HEK293T (cell line): ENCODE results near the gene ANK2.

ENCODE experiments used
- CTCF ChIA-PET: fragments of 350-600 bp; formaldehyde crosslinking; extraction: SDS; loops from one replicate; lab custom pipeline; 2021; ENCODE audit warnings: antibody characterized with exemption, inconsistent platforms; lab: Yijun Ruan, JAX
- POLR2A ChIA-PET: fragments of 350-600 bp; formaldehyde crosslinking; extraction: SDS; loops from one replicate; lab custom pipeline; 2020; ENCODE audit warnings: antibody characterized with exemption, inconsistent platforms; lab: Yijun Ruan, JAX
- DNase-seq: peaks from one replicate; pipeline ENCODE4 v3.0.0; 2012; ENCODE audit warnings: mixed read lengths; ENCODE audit errors: extremely low spot score
- ARNT ChIP-seq: fragments of 450-650 bp; IDR thresholded peaks from 2 replicates; pipeline ENCODE4 v1.6.1; 2017; ENCODE audit warnings: mild to moderate bottlenecking
- BHLHE40 ChIP-seq: fragments of 450-650 bp; IDR thresholded peaks from 2 replicates; pipeline ENCODE4 v1.6.1; 2016; ENCODE audit warnings: mild to moderate bottlenecking, moderate library complexity, borderline replicate concordance
- CTBP1 ChIP-seq: fragments of 450-650 bp; IDR thresholded peaks from 2 replicates; pipeline ENCODE4 v1.6.1; 2016; ENCODE audit warnings: borderline replicate concordance
- ELF4 ChIP-seq: fragments of 450-650 bp; IDR thresholded peaks from 2 replicates; pipeline ENCODE4 v1.6.1; 2017; ENCODE audit warnings: antibody characterized with exemption
- FOXA1 ChIP-seq: fragments of 450-650 bp; IDR thresholded peaks from 2 replicates; pipeline ENCODE4 v1.6.1; 2016; ENCODE audit warnings: mild to moderate bottlenecking
- FOXK2 ChIP-seq: fragments of 450-650 bp; IDR thresholded peaks from 2 replicates; pipeline ENCODE4 v1.6.1; 2016; ENCODE audit warnings: mild to moderate bottlenecking
- FOXM1 ChIP-seq: fragments of 450-650 bp; IDR thresholded peaks from 2 replicates; pipeline ENCODE4 v1.6.1; 2017; ENCODE audit warnings: mild to moderate bottlenecking, borderline replicate concordance
- HDGF ChIP-seq: fragments of 450-650 bp; IDR thresholded peaks from 2 replicates; pipeline ENCODE4 v1.6.1; 2017; ENCODE audit warnings: antibody characterized with exemption, borderline replicate concordance
- L3MBTL2 ChIP-seq: fragments of 450-650 bp; conservative IDR thresholded peaks from 2 replicates; pipeline ENCODE4 v1.6.1; 2016; ENCODE audit warnings: mild to moderate bottlenecking
- LEF1 ChIP-seq: fragments of 450-650 bp; IDR thresholded peaks from 2 replicates; pipeline ENCODE4 v1.6.1; 2017; ENCODE audit warnings: mild to moderate bottlenecking, borderline replicate concordance
- NFRKB ChIP-seq: fragments of 450-650 bp; IDR thresholded peaks from 2 replicates; pipeline ENCODE4 v1.6.1; 2016; ENCODE audit warnings: mild to moderate bottlenecking, moderate library complexity
- SP1 ChIP-seq: fragments of 450-650 bp; IDR thresholded peaks from 2 replicates; pipeline ENCODE4 v1.6.1; 2017
- SUZ12 ChIP-seq: fragments of 450-650 bp; IDR thresholded peaks from 2 replicates; pipeline ENCODE4 v1.6.1; 2016; ENCODE audit warnings: mild to moderate bottlenecking
- TARDBP ChIP-seq: fragments of 450-650 bp; IDR thresholded peaks from 2 replicates; pipeline ENCODE4 v1.6.1; 2016
- ZNF384 ChIP-seq: fragments of 450-650 bp; IDR thresholded peaks from 2 replicates; pipeline ENCODE4 v1.6.1; 2016
- TF ChIP-seq, protein P1 (sequence below): fragments of 450-650 bp; IDR thresholded peaks from 2 replicates; pipeline ENCODE4 v1.6.1; 2016

The ANK2 gene

DNA sequence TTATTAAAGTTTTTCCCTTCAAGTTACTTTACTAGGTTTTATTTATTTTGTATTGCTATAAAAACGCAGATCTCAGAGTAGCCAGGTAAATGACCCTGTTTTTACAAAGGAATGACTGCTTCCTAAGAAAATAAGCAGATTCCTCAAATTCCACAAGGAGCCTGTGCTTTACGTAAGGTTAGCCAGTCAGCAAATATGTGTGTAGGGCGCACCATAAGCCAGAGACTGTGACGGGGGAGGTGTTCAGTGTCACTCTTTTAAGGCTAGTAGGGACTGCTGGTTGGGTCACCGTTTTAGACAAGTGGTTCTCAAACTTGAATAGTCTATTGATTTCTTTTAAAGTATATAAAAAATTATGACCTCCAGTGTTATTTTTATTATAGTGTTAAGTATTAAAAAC is 119.9 kb downstream of the ANK2 start:
- CTCF ChIA-PET, result no interaction called here
- POLR2A ChIA-PET, result no interaction called here
- TF ChIP-seq L3MBTL2 (no peak), TARDBP (no peak), FOXM1 (no peak), LEF1 (no peak), CTBP1 (no peak), BHLHE40 (no peak), SUZ12 (no peak), FOXA1 (no peak), HDGF (no peak), ARNT (no peak), ELF4 (no peak), NFRKB (no peak), SP1 (no peak)
- TF ChIP-seq, protein P1, sequence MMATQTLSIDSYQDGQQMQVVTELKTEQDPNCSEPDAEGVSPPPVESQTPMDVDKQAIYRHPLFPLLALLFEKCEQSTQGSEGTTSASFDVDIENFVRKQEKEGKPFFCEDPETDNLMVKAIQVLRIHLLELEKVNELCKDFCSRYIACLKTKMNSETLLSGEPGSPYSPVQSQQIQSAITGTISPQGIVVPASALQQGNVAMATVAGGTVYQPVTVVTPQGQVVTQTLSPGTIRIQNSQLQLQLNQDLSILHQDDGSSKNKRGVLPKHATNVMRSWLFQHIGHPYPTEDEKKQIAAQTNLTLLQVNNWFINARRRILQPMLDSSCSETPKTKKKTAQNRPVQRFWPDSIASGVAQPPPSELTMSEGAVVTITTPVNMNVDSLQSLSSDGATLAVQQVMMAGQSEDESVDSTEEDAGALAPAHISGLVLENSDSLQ, result no peak
- DNase-seq, result peak; percentile 21

DNA sequence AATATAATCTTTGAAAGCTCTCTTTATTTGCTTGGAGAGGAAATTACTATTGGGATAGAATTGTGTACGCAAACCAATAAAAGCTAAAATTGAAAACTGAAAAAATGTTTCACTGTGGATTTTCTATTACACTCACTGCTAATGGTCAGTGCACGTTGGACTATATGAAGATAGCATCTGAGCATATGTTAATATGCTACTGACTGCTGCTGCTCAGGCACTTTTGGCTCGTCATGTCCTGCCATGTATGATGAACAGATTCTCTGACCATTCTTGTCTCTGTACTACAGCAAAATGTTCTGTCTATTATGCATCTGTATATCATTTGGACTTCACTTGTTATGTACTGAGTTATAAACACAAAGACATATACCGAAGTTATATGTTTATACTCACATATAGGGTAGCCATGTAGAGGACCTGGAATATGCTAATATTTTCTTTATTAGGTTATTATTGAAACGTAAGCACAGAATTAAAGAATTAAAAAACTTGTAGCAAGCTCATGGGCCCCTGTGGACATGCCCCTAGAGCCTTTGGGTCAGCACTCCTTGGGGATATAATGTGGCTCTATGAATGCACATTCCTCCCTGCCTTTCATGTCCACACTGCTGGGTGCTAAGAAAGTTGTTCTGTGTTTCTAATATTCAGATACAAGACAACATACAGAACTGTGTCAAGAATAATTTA is 120.8 kb downstream of the ANK2 start:
- TF ChIP-seq NFRKB, result no peak
- TF ChIP-seq ZNF384, result no peak
- ChIA-PET POLR2A (no interaction called here), CTCF (no interaction called here)
- no peak for DNase-seq

DNA sequence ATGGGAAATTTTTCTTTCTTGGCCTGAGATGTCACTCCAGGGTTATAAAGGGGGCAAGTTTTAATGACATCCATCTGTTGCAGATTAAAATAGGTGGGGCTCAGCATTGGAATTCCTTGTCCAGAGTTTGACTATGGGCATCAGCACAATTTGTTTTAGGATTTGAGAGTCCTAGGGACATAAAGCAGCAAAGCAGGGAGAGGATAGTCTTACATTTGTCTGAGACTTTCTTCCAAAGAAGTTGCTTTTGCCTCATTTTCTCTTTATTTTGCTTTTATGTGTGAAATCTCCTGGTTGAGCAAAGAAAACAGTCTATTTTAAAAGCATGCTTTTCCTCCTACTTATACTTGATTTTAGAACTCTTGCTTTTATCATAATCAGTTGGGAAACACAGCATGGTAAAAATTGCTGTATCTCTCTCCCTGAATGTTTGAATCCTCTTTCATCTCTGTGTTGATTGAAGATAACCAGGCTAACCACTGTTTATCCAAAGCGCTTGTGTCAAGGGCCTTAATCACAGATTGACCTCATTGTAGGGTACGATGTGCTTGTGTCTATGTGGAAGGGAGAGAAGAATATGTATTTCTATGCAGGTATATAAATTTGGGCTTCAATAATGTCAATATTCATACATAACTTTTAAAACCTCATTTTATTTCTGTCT is 121.5 kb downstream of the ANK2 start:
- ChIA-PET CTCF (no interaction called here), POLR2A (no interaction called here)
- TF ChIP-seq LEF1, result no peak
- no peak for TF ChIP-seq ZNF384
- no peak for TF ChIP-seq ARNT
- TF ChIP-seq SP1, result no peak
- no peak for TF ChIP-seq BHLHE40
- TF ChIP-seq HDGF, result no peak
- TF ChIP-seq, protein P1, result no peak
- TF ChIP-seq FOXA1, result no peak
- no peak for TF ChIP-seq SUZ12
- TF ChIP-seq FOXK2, result no peak
- no peak for TF ChIP-seq FOXM1
- TF ChIP-seq CTBP1, result no peak
- TF ChIP-seq NFRKB, result no peak
- TF ChIP-seq ELF4, result no peak
- no peak for TF ChIP-seq TARDBP
- TF ChIP-seq L3MBTL2, result no peak
- no peak for DNase-seq

DNA sequence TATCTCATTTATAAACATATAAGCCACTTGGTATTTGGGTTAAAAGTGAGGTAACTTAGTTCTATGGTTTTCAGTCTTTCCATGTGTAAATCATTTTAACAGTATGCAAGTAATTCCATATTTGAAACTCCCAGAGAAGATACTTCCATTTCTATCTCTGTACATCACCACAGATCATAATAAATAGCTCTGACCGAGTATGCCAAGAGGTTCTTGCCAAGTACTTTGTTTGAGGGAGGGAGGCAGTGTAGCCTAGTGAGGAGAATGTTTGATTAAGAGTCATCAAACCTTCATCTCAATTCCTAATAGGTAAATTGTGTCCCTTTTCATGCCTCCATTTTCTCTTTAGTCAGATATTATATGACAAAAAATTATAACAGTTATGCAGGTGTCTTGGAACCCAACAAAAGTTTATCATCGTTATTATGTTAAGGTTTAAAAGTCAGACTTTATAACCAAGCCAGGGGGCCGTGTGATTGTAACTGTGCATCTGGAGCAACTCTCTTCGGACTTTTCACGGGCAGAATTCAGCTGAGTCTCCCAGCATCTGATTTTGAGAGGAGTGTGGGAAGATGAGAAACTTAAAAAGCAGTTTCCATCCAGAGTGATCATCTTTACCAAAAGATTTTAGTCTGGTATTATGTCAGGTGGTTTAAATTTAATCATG is 123.8 kb downstream of the ANK2 start:
- CTCF ChIA-PET, result interaction anchor here (0.7 kb wide), 1 partner anchor 784 kb away, joined by 3 read pairs; no protein-coding TSS in a partner anchor
- no peak for TF ChIP-seq FOXM1
- TF ChIP-seq NFRKB, result no peak
- TF ChIP-seq TARDBP, result no peak
- TF ChIP-seq SUZ12, result no peak
- TF ChIP-seq BHLHE40, result no peak
- no peak for TF ChIP-seq FOXK2
- TF ChIP-seq CTBP1, result no peak
- no peak for TF ChIP-seq ZNF384
- no peak for TF ChIP-seq ELF4
- TF ChIP-seq FOXA1, result no peak
- TF ChIP-seq SP1, result no peak
- TF ChIP-seq HDGF, result no peak
- no peak for TF ChIP-seq LEF1
- TF ChIP-seq, protein P1, result no peak
- TF ChIP-seq ARNT, result no peak
- no peak for TF ChIP-seq L3MBTL2
- DNase-seq, result no peak
- POLR2A ChIA-PET, result no interaction called here

DNA sequence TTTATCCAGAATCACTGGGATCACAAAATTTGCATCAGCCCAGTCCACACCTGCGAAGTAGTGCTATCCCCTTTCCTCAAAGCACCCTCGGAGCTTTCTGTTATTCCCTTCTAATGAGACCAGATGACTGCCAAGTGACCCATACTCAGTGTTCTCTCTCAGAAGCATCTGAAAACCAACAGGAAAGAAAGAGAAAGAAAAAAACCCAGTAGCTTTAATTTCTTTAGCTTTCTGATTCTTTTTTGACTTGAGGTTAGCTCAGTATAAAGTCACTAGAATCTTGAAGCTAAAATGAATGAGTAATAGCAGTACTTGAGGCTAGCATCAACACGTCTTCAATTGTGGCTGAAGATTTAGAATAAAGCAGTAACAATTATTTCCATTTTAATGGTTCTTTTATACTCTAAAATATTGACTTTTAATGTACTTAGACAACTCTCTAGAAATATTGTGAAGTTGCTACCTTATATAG is 124.4 kb downstream of the ANK2 start:
- DNase-seq, result no peak
- ChIA-PET POLR2A (no interaction called here), CTCF (interaction anchor here (0.7 kb wide), 1 partner anchor 784 kb away, joined by 3 read pairs; no protein-coding TSS in a partner anchor)
- TF ChIP-seq FOXA1, result no peak

DNA sequence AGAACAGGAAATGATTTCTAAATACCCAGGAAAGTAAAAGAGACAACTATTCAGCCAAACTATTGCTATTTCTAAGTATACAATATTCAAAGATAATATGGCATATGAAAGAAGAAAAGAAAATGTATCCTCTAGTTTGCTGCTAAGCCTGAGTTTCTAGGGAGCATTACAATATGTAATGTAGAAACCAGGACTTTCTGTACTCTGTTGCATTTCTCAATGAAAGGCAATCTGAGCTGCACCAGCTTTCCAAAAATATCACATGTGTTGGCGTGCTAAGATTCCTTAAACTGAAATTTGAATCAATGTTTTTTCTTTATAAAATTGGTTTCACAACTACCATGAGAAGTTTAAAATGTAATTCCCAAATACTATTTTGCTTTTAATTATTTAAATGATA is 129.6 kb downstream of the ANK2 start:
- ChIA-PET POLR2A (no interaction called here), CTCF (no interaction called here)
- DNase-seq, result no peak
- no peak for TF ChIP-seq ZNF384
- TF ChIP-seq L3MBTL2, result no peak
- TF ChIP-seq FOXM1, result no peak
- no peak for TF ChIP-seq FOXA1
- no peak for TF ChIP-seq NFRKB
- no peak for TF ChIP-seq SP1
- TF ChIP-seq HDGF, result no peak
